ENCODE results near the gene DGKI. TPM values are rescaled to one million over a fixed set of nuclear protein-coding genes. Genes with fewer than 3 reads are reported as not detected.

DGKI gene
- total and polyA plus RNA-seq, 2 donors (not counting 1 experiment from before 2014, with no cell fraction given), result not detected

DNA sequence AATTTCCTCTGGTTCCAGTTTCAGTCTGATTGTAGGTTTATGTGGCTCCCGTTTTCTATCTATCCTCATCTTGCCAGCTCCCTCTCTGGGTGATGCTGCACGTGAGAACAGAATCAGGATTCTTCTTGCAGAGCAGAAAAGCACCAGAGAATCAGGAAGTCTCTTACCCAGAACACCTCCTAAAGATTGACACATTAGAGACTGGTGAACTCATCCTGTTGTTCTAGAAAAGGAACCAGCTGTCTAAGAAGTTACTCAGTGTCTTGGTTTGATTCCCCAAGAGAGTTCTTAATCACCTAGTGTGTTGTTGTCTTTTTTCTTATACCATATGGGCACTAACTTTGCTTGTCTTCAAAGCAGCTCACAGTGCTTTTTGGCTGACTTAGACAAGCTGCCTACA is 152.4 kb downstream of the DGKI start:
- Histone ChIP-seq H3K79me2 (ENCODE audit: control insufficient read depth, insufficient read depth, low read length) (no peaks in the 10 kb centered on the region), H3K4me2 (replicated peaks; ENCODE audit: low read depth, low read length, poor library complexity, severe bottlenecking) (no peak overlapping the region), H3K27me3 (replicated peaks in 1 of 4; ENCODE audit: control extremely low read depth in 1 of 4, control insufficient read depth in 3 of 4, insufficient read depth in 4 of 4, low read length in 3 of 4) (no peaks in the 10 kb centered on the region), H3K27ac (ENCODE audit: low read length in 2 of 2) (no peak overlapping the region), H3K4me1 (ENCODE audit: control insufficient read depth in 2 of 2, insufficient read depth in 2 of 2, low read length in 2 of 2) (no peaks in the 10 kb centered on the region), H2AFZ (ENCODE audit: insufficient read depth, low read depth, low read length, poor library complexity, severe bottlenecking) (no peak overlapping the region), H3K4me3 (ENCODE audit: control extremely low read depth in 1 of 5, extremely low read depth in 1 of 5, insufficient read depth in 1 of 5, low read depth in 2 of 5, low read length in 4 of 5) (no peak overlapping the region), H3K9ac (ENCODE audit: low read length) (no peak overlapping the region), H3K36me3 (replicated peaks in 1 of 2; ENCODE audit: control extremely low read depth in 1 of 2, control insufficient read depth in 1 of 2, extremely low read depth in 1 of 2, insufficient read depth in 2 of 2, low read length in 1 of 2) (no peaks in the 10 kb centered on the region), H3K9me3 (ENCODE audit: control extremely low read depth in 1 of 3, control insufficient read depth in 2 of 3, insufficient read depth in 1 of 3, low read length in 2 of 3) (no peaks in the 10 kb centered on the region), H4K20me1 (ENCODE audit: control insufficient read depth, insufficient read depth, low read length, poor library complexity, severe bottlenecking) (no peaks in the 10 kb centered on the region)
- ChIA-PET CTCF (no interaction called here), POLR2A (no interaction called here)
- Mint-ChIP-seq H3K4me1 (no peaks in the 10 kb centered on the region), H3K9me3 (ENCODE audit: insufficient read depth) (no peaks in the 10 kb centered on the region), H3K27ac (no peak overlapping the region), H3K4me3 (no peak overlapping the region), H3K27me3 (peaks cover 3% of the 10 kb centered on the region)
- no peak for TF ChIP-seq EZH2 (IDR thresholded peaks at IDR 0.05; ENCODE audit: borderline replicate concordance, insufficient read depth, low read depth, low read length, poor library complexity, severe bottlenecking)
- TF ChIP-seq, protein P1, sequence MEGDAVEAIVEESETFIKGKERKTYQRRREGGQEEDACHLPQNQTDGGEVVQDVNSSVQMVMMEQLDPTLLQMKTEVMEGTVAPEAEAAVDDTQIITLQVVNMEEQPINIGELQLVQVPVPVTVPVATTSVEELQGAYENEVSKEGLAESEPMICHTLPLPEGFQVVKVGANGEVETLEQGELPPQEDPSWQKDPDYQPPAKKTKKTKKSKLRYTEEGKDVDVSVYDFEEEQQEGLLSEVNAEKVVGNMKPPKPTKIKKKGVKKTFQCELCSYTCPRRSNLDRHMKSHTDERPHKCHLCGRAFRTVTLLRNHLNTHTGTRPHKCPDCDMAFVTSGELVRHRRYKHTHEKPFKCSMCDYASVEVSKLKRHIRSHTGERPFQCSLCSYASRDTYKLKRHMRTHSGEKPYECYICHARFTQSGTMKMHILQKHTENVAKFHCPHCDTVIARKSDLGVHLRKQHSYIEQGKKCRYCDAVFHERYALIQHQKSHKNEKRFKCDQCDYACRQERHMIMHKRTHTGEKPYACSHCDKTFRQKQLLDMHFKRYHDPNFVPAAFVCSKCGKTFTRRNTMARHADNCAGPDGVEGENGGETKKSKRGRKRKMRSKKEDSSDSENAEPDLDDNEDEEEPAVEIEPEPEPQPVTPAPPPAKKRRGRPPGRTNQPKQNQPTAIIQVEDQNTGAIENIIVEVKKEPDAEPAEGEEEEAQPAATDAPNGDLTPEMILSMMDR (IDR thresholded peaks at IDR 0.05), result no peak
- DNase-seq (no peak), ATAC-seq (ENCODE audit: low read depth) (no peak)
- no CpG with 5 or more reads among the region's 2 CpGs for WGBS (ENCODE audit: insufficient coverage)
- intact Hi-C loops (cut with micrococcal nuclease), result no loop called here

DNA sequence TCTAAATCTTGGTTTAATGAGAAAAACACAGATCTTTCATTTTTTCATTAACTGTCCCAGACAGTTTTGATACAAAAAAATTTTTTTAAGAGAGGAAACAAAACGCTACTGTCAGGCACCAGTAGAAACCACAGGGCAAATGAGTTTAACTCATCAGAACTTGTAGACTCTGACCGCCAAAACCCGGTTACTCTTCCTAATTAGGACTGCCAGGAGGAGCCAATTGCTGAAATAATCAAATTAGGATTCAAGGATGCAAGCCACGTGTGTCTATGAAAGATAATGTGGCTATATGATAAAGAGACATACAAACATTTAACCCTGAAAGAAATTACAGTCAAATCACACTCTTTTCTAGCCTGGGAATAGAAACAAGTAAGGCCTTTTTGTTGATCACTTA is 154.4 kb downstream of the DGKI start:
- Histone ChIP-seq H3K36me3 (replicated peaks in 1 of 2; ENCODE audit: control extremely low read depth in 1 of 2, control insufficient read depth in 1 of 2, extremely low read depth in 1 of 2, insufficient read depth in 2 of 2, low read length in 1 of 2) (no peaks in the 10 kb centered on the region), H4K20me1 (ENCODE audit: control insufficient read depth, insufficient read depth, low read length, poor library complexity, severe bottlenecking) (no peaks in the 10 kb centered on the region), H3K9me3 (ENCODE audit: control extremely low read depth in 1 of 3, control insufficient read depth in 2 of 3, insufficient read depth in 1 of 3, low read length in 2 of 3) (no peaks in the 10 kb centered on the region), H3K4me1 (ENCODE audit: control insufficient read depth in 2 of 2, insufficient read depth in 2 of 2, low read length in 2 of 2) (no peaks in the 10 kb centered on the region), H3K4me3 (ENCODE audit: control extremely low read depth in 1 of 5, extremely low read depth in 1 of 5, insufficient read depth in 1 of 5, low read depth in 2 of 5, low read length in 4 of 5) (no peak overlapping the region), H2AFZ (ENCODE audit: insufficient read depth, low read depth, low read length, poor library complexity, severe bottlenecking) (no peak overlapping the region), H3K79me2 (ENCODE audit: control insufficient read depth, insufficient read depth, low read length) (no peaks in the 10 kb centered on the region), H3K4me2 (replicated peaks; ENCODE audit: low read depth, low read length, poor library complexity, severe bottlenecking) (no peak overlapping the region), H3K27ac (ENCODE audit: low read length in 2 of 2) (no peak overlapping the region), H3K27me3 (replicated peaks in 1 of 4; ENCODE audit: control extremely low read depth in 1 of 4, control insufficient read depth in 3 of 4, insufficient read depth in 4 of 4, low read length in 3 of 4) (peaks cover 0 to 4% (median 0%) of the 10 kb centered on the region in 4 experiments), H3K9ac (ENCODE audit: low read length) (no peak overlapping the region)
- no peak overlapping the region for H3K4me3 Mint-ChIP-seq
- POLR2A ChIA-PET, result no interaction called here
- peaks cover 7% of the 10 kb centered on the region for H3K27me3 Mint-ChIP-seq
- CTCF ChIA-PET, result no interaction called here
- 38% methylated on average over 1 of the region's 4 CpGs for WGBS (ENCODE audit: insufficient coverage)
- ATAC-seq (ENCODE audit: low read depth), result no peak
- TF ChIP-seq EZH2 (IDR thresholded peaks at IDR 0.05; ENCODE audit: borderline replicate concordance, insufficient read depth, low read depth, low read length, poor library complexity, severe bottlenecking), result no peak
- TF ChIP-seq, protein P1 (IDR thresholded peaks at IDR 0.05), result no peak
- no peak overlapping the region for H3K27ac Mint-ChIP-seq
- intact Hi-C loops (cut with micrococcal nuclease), result no loop called here
- no peaks in the 10 kb centered on the region for H3K4me1 Mint-ChIP-seq
- no peaks in the 10 kb centered on the region for H3K9me3 Mint-ChIP-seq (ENCODE audit: insufficient read depth)
- no peak for DNase-seq

Data from B cell (primary cell).